Measurements from ENCODE around the gene DCST2. TPM values are rescaled to one million over a fixed set of nuclear protein-coding genes. Genes with fewer than 3 reads are reported as not detected.
A peak's percentile ranks its signal among the peaks of the same experiment; 100 is the strongest.

The DCST2 gene
- total RNA-seq, 1 experiment from 2014 or later, result 0.18 TPM

DNA sequence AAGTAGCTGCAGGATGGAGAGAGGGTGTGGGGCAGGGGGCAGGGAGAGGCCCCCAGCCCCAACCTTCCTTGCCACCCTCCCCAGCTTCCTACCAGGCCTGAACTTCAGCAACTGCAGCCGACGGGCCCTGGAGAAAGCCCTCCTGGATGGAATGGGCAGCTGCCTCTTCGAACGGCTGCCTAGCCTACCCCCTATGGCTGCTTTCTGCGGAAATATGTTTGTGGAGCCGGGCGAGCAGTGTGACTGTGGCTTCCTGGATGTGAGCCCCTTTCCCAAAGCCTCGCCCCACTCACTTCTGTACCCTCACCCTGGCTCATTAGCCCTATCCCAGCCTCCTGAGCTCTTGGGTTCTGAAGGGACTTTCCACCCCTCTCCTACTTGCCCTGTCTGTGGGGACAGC lies 23.5 kb upstream of the DCST2 start:
- no peak for ATAC-seq
- H3K9me2 ChIP-seq (replicated peaks; ENCODE audit: low read length), result no peaks in the 10 kb centered on the region
- ChIA-PET CTCF (no interaction called here), POLR2A (ENCODE audit: unreplicated experiment) (no interaction called here)
- intact Hi-C loops (cut with micrococcal nuclease), result no loop called here
- H3K4me1 ChIP-seq (ENCODE audit: insufficient read depth, low read length), result peaks cover 20% of the 10 kb centered on the region
- H3K4me2 ChIP-seq (ENCODE audit: low read length), result no peak overlapping the region
- peaks cover 25% of the 10 kb centered on the region for H3K79me2 ChIP-seq (ENCODE audit: low read length)
- TF ChIP-seq EZH2phosphoT487 (IDR thresholded peaks at IDR 0.05; ENCODE audit: borderline replicate concordance, low read length), result no peak
- no peak for TF ChIP-seq EZH2 (IDR thresholded peaks at IDR 0.05; ENCODE audit: low read length, unreplicated experiment)
- TF ChIP-seq, protein P1, sequence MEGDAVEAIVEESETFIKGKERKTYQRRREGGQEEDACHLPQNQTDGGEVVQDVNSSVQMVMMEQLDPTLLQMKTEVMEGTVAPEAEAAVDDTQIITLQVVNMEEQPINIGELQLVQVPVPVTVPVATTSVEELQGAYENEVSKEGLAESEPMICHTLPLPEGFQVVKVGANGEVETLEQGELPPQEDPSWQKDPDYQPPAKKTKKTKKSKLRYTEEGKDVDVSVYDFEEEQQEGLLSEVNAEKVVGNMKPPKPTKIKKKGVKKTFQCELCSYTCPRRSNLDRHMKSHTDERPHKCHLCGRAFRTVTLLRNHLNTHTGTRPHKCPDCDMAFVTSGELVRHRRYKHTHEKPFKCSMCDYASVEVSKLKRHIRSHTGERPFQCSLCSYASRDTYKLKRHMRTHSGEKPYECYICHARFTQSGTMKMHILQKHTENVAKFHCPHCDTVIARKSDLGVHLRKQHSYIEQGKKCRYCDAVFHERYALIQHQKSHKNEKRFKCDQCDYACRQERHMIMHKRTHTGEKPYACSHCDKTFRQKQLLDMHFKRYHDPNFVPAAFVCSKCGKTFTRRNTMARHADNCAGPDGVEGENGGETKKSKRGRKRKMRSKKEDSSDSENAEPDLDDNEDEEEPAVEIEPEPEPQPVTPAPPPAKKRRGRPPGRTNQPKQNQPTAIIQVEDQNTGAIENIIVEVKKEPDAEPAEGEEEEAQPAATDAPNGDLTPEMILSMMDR (conservative IDR thresholded peaks at IDR 0.05; ENCODE audit: low read depth, low read length), result no peak
- H3K27ac ChIP-seq (ENCODE audit: low read length), result no peak overlapping the region
- no peaks in the 10 kb centered on the region for H3K9me3 ChIP-seq (ENCODE audit: low read length)
- no peak overlapping the region for H2AFZ ChIP-seq (ENCODE audit: low read length)
- H3K36me3 ChIP-seq (ENCODE audit: low read depth, low read length), result peaks cover 60% of the 10 kb centered on the region
- no TSS peak for BruUV-seq (replicated peaks)
- peaks cover 3% of the 10 kb centered on the region; the same call in 1 of the 2 replicates for H4K20me1 ChIP-seq (ENCODE audit: low read length)
- DNase-seq, result no peak
- H3K4me3 ChIP-seq (ENCODE audit: low read length), result no peak overlapping the region
- no peak overlapping the region for H3K9ac ChIP-seq (ENCODE audit: low read length)
- no peaks in the 10 kb centered on the region for H3F3A ChIP-seq (ENCODE audit: low read length, unreplicated experiment)
- no peaks in the 10 kb centered on the region for H3K27me3 ChIP-seq (ENCODE audit: low read length)

- Histone ChIP-seq H3F3A (ENCODE audit: low read length, unreplicated experiment) (peaks cover 8% of the 10 kb centered on the region), H3K27ac (ENCODE audit: low read length) (peak overlapping the region; percentile 67), H4K20me1 (ENCODE audit: low read length) (peaks cover 3% of the 10 kb centered on the region; the same call in 1 of the 2 replicates), H3K36me3 (ENCODE audit: low read depth, low read length) (peaks cover 47% of the 10 kb centered on the region), H2AFZ (ENCODE audit: low read length) (no peak overlapping the region), H3K27me3 (ENCODE audit: low read length) (no peaks in the 10 kb centered on the region), H3K79me2 (ENCODE audit: low read length) (peaks cover 35% of the 10 kb centered on the region), H3K9me3 (ENCODE audit: low read length) (no peaks in the 10 kb centered on the region), H3K9ac (ENCODE audit: low read length) (no peak overlapping the region), H3K4me1 (ENCODE audit: insufficient read depth, low read length) (peaks cover 33% of the 10 kb centered on the region), H3K4me3 (ENCODE audit: low read length) (peak overlapping the region; percentile 95), H3K9me2 (replicated peaks; ENCODE audit: low read length) (no peaks in the 10 kb centered on the region), H3K4me2 (ENCODE audit: low read length) (peak overlapping the region; percentile 99)
- intact Hi-C loops (cut with micrococcal nuclease), result loop anchor here (5.0 kb wide), 1 partner anchor 36 kb away; no protein-coding TSS in a partner anchor
- POLR2A ChIA-PET (ENCODE audit: unreplicated experiment), result interaction anchor here (0.6 kb wide), 2 partner anchors 24 to 585 kb away, joined by 4 to 12 read pairs; no protein-coding TSS in a partner anchor
- BruUV-seq (replicated peaks), result no TSS peak
- TF ChIP-seq EZH2phosphoT487 (IDR thresholded peaks at IDR 0.05; ENCODE audit: borderline replicate concordance, low read length) (no peak), EZH2 (IDR thresholded peaks at IDR 0.05; ENCODE audit: low read length, unreplicated experiment) (no peak)
- TF ChIP-seq, protein P1 (conservative IDR thresholded peaks at IDR 0.05; ENCODE audit: low read depth, low read length), result no peak
- ATAC-seq, result no peak
- no peak for DNase-seq
- CTCF ChIA-PET, result interaction anchor here (0.5 to 3.4 kb wide), 4 partner anchors 8 to 388 kb away, joined by 3 to 41 read pairs (median 6); no protein-coding TSS in a partner anchor
Observed at GRCh38 chr1:155053531-155054105, 20.0 kb upstream of the DCST2 start.

Measured in PC-3 (cell line).